ENCODE results near the gene VPS16. TPM values are rescaled to one million over a fixed set of nuclear protein-coding genes. Genes with fewer than 3 reads are reported as not detected.

VPS16 gene
- total RNA-seq, 1 experiment from 2014 or later = 49.9 TPM

GRCh38 chr20:2838847-2839671 is 1.5 kb upstream of the VPS16 start:
- Histone ChIP-seq H3K27ac (ENCODE audit: low read length) (no peak overlapping the region), H3K4me1 (ENCODE audit: insufficient read depth, low read length) (peaks cover 16% of the 10 kb centered on the region), H3K27me3 (ENCODE audit: low read length) (no peaks in the 10 kb centered on the region), H3K9ac (ENCODE audit: low read length) (no peak overlapping the region), H2AFZ (ENCODE audit: low read length) (no peak overlapping the region), H3K4me2 (ENCODE audit: low read length) (peak overlapping the region; percentile 99), H3K9me3 (ENCODE audit: low read length) (no peaks in the 10 kb centered on the region), H4K20me1 (ENCODE audit: low read length) (no peaks in the 10 kb centered on the region), H3F3A (ENCODE audit: low read length, unreplicated experiment) (no peaks in the 10 kb centered on the region), H3K79me2 (ENCODE audit: low read length) (peaks cover 26% of the 10 kb centered on the region), H3K4me3 (ENCODE audit: low read length) (peak overlapping the region; percentile 80; the same call in 1 of the 2 replicates), H3K36me3 (ENCODE audit: low read depth, low read length) (no peaks in the 10 kb centered on the region), H3K9me2 (replicated peaks; ENCODE audit: low read length) (no peaks in the 10 kb centered on the region)
- DNase-seq (no peak), ATAC-seq (no peak)
- TF ChIP-seq EZH2 (IDR thresholded peaks at IDR 0.05; ENCODE audit: low read length, unreplicated experiment) = no peak
- no peak for TF ChIP-seq EZH2phosphoT487 (IDR thresholded peaks at IDR 0.05; ENCODE audit: borderline replicate concordance, low read length)
- no peak for TF ChIP-seq CTCF (conservative IDR thresholded peaks at IDR 0.05; ENCODE audit: low read depth, low read length)
- ChIA-PET CTCF (no interaction called here), POLR2A (ENCODE audit: unreplicated experiment) (no interaction called here)
- BruUV-seq (replicated peaks) = TSS peak; percentile 39
- intact Hi-C loops (cut with micrococcal nuclease) = no loop called here

GRCh38 chr20:2839732-2840137 is 810 bp upstream of the VPS16 start:
- Histone ChIP-seq H3K4me3 (ENCODE audit: low read length) (peak overlapping the region; percentile 80), H3K4me1 (ENCODE audit: insufficient read depth, low read length) (peaks cover 16% of the 10 kb centered on the region), H3K27me3 (ENCODE audit: low read length) (no peaks in the 10 kb centered on the region), H3K9me3 (ENCODE audit: low read length) (no peaks in the 10 kb centered on the region), H3K36me3 (ENCODE audit: low read depth, low read length) (no peaks in the 10 kb centered on the region), H4K20me1 (ENCODE audit: low read length) (no peaks in the 10 kb centered on the region), H3K4me2 (ENCODE audit: low read length) (peak overlapping the region; percentile 99), H3K9me2 (replicated peaks; ENCODE audit: low read length) (no peaks in the 10 kb centered on the region), H3K9ac (ENCODE audit: low read length) (peak overlapping the region; percentile 90), H3K79me2 (ENCODE audit: low read length) (peaks cover 26% of the 10 kb centered on the region), H3F3A (ENCODE audit: low read length, unreplicated experiment) (no peaks in the 10 kb centered on the region), H3K27ac (ENCODE audit: low read length) (no peak overlapping the region), H2AFZ (ENCODE audit: low read length) (peak overlapping the region; percentile 100)
- ChIA-PET POLR2A (ENCODE audit: unreplicated experiment) (interaction anchor here (0.6 kb wide), 1 partner anchor 64 kb away, joined by 5 read pairs; no protein-coding TSS in a partner anchor), CTCF (no interaction called here)
- intact Hi-C loops (cut with micrococcal nuclease) = no loop called here
- TF ChIP-seq CTCF (conservative IDR thresholded peaks at IDR 0.05; ENCODE audit: low read depth, low read length) (no peak), EZH2phosphoT487 (IDR thresholded peaks at IDR 0.05; ENCODE audit: borderline replicate concordance, low read length) (no peak), EZH2 (IDR thresholded peaks at IDR 0.05; ENCODE audit: low read length, unreplicated experiment) (no peak)
- ATAC-seq (no peak), DNase-seq (no peak)
- BruUV-seq (replicated peaks) = no TSS peak

DNA sequence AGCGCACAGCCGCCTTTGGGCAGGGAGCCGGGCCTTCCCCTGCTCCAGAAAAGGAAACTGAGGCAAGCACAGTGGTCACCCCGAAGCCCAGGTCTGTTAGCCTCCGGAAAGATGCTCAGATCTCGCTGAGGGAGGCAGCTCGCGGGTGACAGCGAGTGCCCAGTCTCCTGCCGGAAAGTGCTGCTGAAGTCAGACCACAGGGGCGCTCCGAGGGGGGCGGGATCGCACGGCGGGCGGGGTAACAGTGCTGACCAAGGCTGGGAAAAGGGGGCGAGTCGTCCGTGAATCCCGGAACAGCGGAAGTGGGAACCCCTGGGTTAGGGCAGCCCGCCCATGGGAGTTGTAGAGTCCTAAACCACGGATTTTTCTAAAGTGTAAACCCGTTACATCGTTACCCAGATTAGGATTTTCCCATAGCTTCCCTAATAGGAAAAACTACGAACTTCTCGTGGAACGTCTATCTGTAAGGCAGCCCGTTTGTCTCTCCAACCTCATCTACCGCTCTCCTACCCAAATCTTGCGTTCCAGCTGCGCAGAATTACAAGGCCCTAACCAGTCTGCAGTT is 504 bp downstream of the VPS16 start:
- Histone ChIP-seq H3K27me3 (ENCODE audit: low read length) (no peaks in the 10 kb centered on the region), H4K20me1 (ENCODE audit: low read length) (no peaks in the 10 kb centered on the region), H3K4me3 (ENCODE audit: low read length) (peak overlapping the region; percentile 80), H3K9me2 (replicated peaks; ENCODE audit: low read length) (no peaks in the 10 kb centered on the region), H3K4me2 (ENCODE audit: low read length) (peak overlapping the region; percentile 83), H3K27ac (ENCODE audit: low read length) (no peak overlapping the region), H3F3A (ENCODE audit: low read length, unreplicated experiment) (no peaks in the 10 kb centered on the region), H3K79me2 (ENCODE audit: low read length) (peaks cover 26% of the 10 kb centered on the region), H3K9me3 (ENCODE audit: low read length) (no peaks in the 10 kb centered on the region), H3K36me3 (ENCODE audit: low read depth, low read length) (no peaks in the 10 kb centered on the region), H2AFZ (ENCODE audit: low read length) (peak overlapping the region; percentile 83), H3K9ac (ENCODE audit: low read length) (peak overlapping the region; percentile 90), H3K4me1 (ENCODE audit: insufficient read depth, low read length) (peaks cover 16% of the 10 kb centered on the region)
- peak; percentile 71 for ATAC-seq
- TF ChIP-seq EZH2phosphoT487 (IDR thresholded peaks at IDR 0.05; ENCODE audit: borderline replicate concordance, low read length) (no peak), EZH2 (IDR thresholded peaks at IDR 0.05; ENCODE audit: low read length, unreplicated experiment) (no peak), CTCF (conservative IDR thresholded peaks at IDR 0.05; ENCODE audit: low read depth, low read length) (no peak)
- DNase-seq = peak; percentile 14
- TSS peak; percentile 82 for BruUV-seq (replicated peaks)
- CTCF ChIA-PET = no interaction called here
- intact Hi-C loops (cut with micrococcal nuclease) = no loop called here
- POLR2A ChIA-PET (ENCODE audit: unreplicated experiment) = no interaction called here

All from PC-3 (cell line).